ENCODE results near the gene GAL3ST2. TPM values are rescaled to one million over a fixed set of nuclear protein-coding genes. Genes with fewer than 3 reads are reported as not detected.

GAL3ST2 gene
- total RNA-seq, 1 donor from 2014 or later = not detected

DNA sequence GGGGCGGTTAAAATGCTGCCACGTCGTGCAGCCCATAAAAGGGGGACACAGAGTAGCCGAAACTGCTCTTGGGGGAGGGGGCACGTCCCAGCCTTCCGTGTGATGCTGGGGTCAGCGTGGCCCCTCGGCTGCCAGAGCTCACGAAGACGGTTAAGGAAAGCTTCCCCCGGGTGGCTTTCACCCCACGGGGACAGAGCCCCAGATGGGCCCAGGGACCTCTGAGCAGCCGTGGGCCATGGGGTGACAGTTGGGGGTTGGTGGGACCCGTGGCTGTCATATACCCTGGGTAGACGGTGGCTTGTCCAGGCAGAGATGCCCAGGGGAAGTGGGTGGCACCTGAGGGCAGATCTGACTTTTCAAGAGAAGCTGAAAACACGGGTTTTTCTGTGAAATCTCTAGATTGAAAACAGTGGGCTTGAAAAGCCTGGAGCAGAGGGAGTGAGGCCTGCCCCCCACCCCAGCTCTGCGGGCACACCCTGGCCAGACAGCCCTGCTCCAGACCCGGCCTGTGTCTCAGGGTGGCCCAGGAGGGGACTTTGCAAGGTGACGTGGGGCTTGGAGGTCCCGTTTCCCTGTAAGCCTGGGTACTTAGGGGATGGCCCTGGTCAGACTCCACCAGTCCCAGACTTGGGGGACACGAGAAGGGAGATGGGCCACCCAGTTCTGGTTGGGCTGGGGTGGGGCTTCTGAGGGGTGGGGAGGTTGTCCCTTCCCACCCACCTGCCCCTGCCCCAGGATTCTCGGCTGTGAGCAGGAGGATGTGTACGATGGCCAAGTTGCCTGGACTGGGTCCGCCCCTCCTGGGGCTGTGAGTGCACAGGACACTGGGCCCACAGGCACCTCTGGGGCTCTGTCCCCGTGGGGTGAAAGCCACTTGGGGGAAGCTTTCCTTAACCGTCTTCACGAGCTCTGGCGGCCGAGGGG, 33.0 kb downstream of the GAL3ST2 start:
- TF ChIP-seq, protein P1, sequence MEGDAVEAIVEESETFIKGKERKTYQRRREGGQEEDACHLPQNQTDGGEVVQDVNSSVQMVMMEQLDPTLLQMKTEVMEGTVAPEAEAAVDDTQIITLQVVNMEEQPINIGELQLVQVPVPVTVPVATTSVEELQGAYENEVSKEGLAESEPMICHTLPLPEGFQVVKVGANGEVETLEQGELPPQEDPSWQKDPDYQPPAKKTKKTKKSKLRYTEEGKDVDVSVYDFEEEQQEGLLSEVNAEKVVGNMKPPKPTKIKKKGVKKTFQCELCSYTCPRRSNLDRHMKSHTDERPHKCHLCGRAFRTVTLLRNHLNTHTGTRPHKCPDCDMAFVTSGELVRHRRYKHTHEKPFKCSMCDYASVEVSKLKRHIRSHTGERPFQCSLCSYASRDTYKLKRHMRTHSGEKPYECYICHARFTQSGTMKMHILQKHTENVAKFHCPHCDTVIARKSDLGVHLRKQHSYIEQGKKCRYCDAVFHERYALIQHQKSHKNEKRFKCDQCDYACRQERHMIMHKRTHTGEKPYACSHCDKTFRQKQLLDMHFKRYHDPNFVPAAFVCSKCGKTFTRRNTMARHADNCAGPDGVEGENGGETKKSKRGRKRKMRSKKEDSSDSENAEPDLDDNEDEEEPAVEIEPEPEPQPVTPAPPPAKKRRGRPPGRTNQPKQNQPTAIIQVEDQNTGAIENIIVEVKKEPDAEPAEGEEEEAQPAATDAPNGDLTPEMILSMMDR (IDR thresholded peaks at IDR 0.05) = no peak
- H3K4me3 ChIP-seq = no peak overlapping the region
- peaks cover 5 to 7% of the 10 kb centered on the region in 2 donors for H3K4me1 ChIP-seq
- no peak overlapping the region for H3K27ac ChIP-seq
- no peak for DNase-seq (ENCODE audit: low spot score in 2 of 2)
- no peaks in the 10 kb centered on the region for H3K27me3 ChIP-seq
- intact Hi-C loops (cut with DNase I) = no loop called here
- H3K36me3 ChIP-seq = no peaks in the 10 kb centered on the region
- H3K9me3 ChIP-seq = no peaks in the 10 kb centered on the region

DNA sequence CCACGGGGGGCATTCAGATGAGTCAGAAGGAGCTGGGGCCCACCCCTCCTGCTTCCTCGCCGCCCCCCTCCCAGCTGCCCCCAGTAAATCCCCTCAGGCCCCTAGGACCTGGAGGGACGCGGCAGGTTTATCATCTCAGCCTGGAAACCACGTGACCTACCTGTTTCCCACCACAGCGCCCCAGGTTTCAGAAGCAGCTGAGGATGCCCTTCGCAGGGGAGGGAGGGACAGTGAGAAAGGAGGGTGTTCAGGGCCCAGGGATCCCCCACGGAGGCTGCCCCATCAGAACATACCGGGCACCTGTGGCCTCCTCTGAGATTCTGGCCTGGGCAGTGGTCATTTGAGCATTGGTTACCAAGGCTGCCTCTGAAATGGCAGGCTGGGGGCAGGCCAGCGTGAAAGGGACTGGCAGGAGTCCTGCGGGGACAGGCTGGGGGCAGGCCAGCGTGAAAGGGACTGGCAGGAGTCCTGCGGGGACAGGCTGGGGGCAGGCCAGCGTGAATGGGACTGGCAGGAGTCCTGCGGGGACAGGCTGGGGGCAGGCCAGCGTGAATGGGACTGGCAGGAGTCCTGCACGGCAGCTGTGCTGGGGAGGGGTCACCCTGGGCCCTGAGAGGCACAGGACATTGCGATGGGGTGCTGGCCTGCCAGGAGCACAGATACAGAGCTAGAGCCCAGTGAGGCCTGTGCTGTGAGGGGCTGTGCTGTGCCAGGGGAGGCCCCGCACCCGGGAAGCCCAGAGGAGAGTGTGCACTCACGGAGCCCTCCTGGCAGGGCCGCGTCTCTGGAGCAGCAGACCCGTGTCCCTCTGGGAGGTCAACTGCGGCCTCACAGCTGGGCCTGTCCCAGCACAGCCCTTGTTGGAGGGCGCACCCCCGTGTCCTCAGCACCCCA, 33.9 kb downstream of the GAL3ST2 start:
- H3K36me3 ChIP-seq = no peaks in the 10 kb centered on the region
- H3K27ac ChIP-seq = no peak overlapping the region
- H3K9me3 ChIP-seq = no peaks in the 10 kb centered on the region
- no peaks in the 10 kb centered on the region for H3K27me3 ChIP-seq
- H3K4me3 ChIP-seq = no peak overlapping the region
- DNase-seq (ENCODE audit: low spot score in 2 of 2) = peak in 1 of 2 donors; percentile 53
- peaks cover 5% of the 10 kb centered on the region in 2 donors for H3K4me1 ChIP-seq
- TF ChIP-seq, protein P1 (IDR thresholded peaks at IDR 0.05) = no peak
- intact Hi-C loops (cut with DNase I) = no loop called here

DNA sequence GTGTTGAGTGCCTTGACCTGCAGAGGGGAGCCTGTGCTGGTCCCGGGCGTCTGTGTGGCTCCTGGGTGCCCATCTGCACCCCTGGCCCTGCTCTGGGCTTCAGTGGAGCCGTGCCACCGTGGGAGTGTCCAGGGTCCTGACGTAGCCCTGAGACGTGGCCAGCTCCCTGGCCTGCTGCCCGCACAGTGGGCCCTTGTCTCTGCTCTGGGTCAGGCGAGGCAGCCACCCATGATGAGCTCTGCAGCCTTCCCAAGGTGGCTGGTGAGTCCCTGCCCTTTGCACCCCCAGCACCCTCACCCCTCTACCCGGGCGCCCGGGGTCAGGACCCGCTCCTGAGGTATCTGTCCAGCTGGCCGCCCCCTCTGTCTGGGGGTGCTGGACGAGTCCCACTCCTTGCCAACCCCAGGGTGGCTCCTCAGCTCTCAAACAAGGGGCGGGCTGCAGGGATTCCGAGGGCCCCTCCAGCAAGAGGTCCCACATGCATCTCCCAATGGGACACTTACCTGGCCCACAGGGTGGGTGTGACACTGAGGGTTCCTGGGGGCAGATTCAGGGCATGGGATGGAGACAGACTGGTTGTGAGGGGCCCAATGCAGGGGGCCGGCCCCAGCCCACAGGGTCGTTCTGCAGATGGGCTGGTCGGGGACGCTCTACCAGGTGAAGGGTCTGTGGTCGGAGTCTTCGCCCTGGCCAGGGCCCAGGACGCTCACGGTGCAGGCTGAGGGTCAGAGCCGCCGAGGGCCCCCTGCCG, 34.8 kb downstream of the GAL3ST2 start:
- intact Hi-C loops (cut with DNase I) = no loop called here
- no peaks in the 10 kb centered on the region for H3K9me3 ChIP-seq
- H3K4me3 ChIP-seq = no peak overlapping the region
- DNase-seq (ENCODE audit: low spot score in 2 of 2) = peak in 1 of 2 donors; percentile 64
- TF ChIP-seq, protein P1 (IDR thresholded peaks at IDR 0.05) = no peak
- H3K27me3 ChIP-seq = no peaks in the 10 kb centered on the region
- H3K36me3 ChIP-seq = no peaks in the 10 kb centered on the region
- peaks cover 5% of the 10 kb centered on the region in 2 donors for H3K4me1 ChIP-seq
- H3K27ac ChIP-seq = no peak overlapping the region

DNA sequence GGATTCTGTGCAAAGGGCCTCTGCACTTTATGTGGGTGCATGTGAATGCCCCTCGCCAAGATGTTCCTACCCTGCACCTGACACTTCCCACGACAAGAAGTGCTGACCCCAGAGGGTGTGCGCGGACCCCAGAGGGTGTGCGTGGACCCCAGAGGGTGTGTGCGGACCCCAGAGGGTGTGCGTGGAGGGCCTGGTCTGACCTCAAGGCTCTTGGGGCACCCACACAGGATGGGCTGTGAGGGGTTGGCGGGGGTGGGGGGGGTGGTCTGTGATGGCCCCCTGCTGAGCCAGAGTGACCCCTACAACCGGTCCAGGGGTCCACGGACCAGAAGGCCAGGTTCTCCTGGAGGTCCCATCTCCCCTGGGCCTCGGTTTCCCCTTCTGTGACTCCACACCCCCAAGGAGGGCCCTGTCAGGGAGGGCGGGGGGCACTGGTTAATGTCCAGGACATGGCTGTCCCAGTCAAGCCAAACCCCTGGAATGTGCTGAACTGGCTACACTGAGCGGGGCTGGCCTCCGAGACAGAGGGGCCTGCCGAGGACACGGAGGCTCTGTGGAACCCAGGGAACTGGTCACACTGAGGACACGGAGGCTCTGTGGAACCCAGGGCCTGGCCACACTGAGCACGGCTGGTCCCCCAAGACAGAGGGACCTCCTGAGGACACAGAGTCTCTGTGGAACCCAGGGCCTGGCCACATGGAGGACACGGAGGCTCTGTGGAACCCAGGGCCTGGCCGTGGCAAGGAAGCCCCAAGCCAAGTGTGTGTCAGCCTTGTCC, 35.5 kb downstream of the GAL3ST2 start:
- no peak overlapping the region for H3K27ac ChIP-seq
- intact Hi-C loops (cut with DNase I) = no loop called here
- no peaks in the 10 kb centered on the region for H3K9me3 ChIP-seq
- H3K4me1 ChIP-seq = peaks cover 5% of the 10 kb centered on the region in 2 donors
- no peaks in the 10 kb centered on the region for H3K36me3 ChIP-seq
- H3K4me3 ChIP-seq = no peak overlapping the region
- TF ChIP-seq, protein P1 (IDR thresholded peaks at IDR 0.05) = no peak
- DNase-seq (ENCODE audit: low spot score in 2 of 2) = peak in 1 of 2 donors; percentile 58
- no peaks in the 10 kb centered on the region for H3K27me3 ChIP-seq
